Measurements from ENCODE around the gene DOCK3. TPM values are rescaled to one million over a fixed set of nuclear protein-coding genes. Genes with fewer than 3 reads are reported as not detected.

Gene DOCK3
- total and polyA plus RNA-seq, 3 donors from 2014 or later, result 8.4 to 11.7 (median 11.2) TPM

DNA sequence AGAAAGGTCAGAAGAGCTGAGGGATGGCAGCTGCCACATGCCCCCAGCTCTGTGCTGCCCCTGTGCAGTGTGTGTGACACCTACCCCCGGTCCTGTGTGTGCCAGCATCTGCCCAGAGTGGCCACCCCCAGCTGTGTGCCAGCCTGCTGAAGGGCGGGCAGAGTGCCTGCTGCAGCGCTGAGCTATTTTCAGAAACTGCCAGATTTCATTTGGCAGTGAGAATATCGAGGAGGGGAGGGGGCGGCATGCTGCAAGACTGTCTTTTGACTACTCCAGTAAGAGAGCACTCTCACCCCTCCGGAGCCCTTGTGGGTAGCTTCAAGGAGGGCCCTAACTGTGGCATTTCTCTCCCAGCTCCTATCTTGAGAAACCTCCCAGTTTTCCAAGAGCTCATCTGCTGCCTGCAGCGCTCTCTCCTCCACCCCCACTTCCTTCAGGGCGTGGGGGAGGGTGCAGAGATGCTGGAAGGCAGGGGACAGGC lies 25.2 kb upstream of the DOCK3 start:
- 56 to 64% methylated on average over 6 to 8 of the region's 8 CpGs for WGBS, 2 donors
- Histone ChIP-seq H3K27me3 (no peaks in the 10 kb centered on the region), H3K27ac (no peak overlapping the region), H3K9me3 (no peaks in the 10 kb centered on the region), H3K36me3 (ENCODE audit: low read depth, missing control alignments) (no peaks in the 10 kb centered on the region), H3K4me1 (peaks cover 7% of the 10 kb centered on the region), H3K4me3 (no peak overlapping the region)
- peak; percentile 39 for DNase-seq
- intact Hi-C loops (cut with DNase I; ENCODE audit: low total_unique reads), result no loop called here
- TF ChIP-seq POLR2A (IDR thresholded peaks at IDR 0.05), result no peak
- no peak for TF ChIP-seq CTCF (IDR thresholded peaks at IDR 0.05)

DNA sequence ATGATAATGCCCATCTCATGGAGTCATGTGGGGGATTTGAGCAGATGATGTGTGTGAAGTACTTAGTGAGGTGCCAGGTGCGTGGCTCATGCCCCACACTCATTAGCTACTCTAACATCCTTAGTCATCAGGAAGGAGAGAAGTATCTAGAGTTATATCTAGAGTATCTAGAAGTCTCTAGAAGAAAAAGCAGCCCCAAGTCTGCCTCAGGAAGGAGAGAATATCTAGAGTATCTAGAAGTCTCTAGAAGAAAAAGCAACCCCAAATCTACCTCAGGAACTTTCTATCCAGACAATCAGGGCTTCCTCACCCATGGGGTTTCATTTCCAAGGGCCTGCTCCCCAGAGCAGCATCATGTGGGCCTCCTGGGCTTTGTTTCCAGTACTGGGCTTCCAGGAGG lies 24.7 kb upstream of the DOCK3 start:
- no peak overlapping the region for H3K27ac ChIP-seq

DNA sequence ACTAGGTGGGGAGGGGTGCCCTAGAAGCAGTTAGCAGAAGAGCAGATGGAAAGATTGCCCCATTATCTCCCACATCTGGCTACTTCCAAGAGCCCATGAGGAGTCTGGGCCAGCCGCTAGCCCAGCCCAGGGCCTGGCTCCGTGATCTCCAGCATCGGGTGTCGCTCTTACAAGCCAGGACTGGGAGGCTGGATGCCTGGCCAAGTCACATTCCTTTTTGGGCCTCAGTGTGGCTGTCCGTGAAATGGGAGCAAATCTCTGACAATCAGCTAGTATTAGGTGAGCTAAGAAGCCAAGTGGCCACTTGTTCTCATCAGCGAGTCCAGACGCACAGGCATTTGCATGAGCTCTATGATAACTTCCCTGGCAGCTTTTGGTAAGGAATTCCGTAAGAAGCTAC lies 23.3 kb upstream of the DOCK3 start:
- no peak for TF ChIP-seq CTCF (IDR thresholded peaks at IDR 0.05)
- no peak for TF ChIP-seq POLR2A (IDR thresholded peaks at IDR 0.05)
- Histone ChIP-seq H3K9me3 (no peaks in the 10 kb centered on the region), H3K36me3 (ENCODE audit: low read depth, missing control alignments) (no peaks in the 10 kb centered on the region), H3K4me1 (peaks cover 7% of the 10 kb centered on the region), H3K27ac (no peak overlapping the region), H3K4me3 (no peak overlapping the region), H3K27me3 (no peaks in the 10 kb centered on the region)
- intact Hi-C loops (cut with DNase I; ENCODE audit: low total_unique reads), result no loop called here
- no peak for DNase-seq
- 90 to 95% methylated on average over 7 to 8 of the region's 8 CpGs for WGBS, 2 donors

More for the DNA sequence above, 24.7 kb upstream of the DOCK3 start:
- Histone ChIP-seq H3K27me3 (no peaks in the 10 kb centered on the region), H3K9me3 (no peaks in the 10 kb centered on the region), H3K4me3 (no peak overlapping the region), H3K36me3 (ENCODE audit: low read depth, missing control alignments) (no peaks in the 10 kb centered on the region), H3K4me1 (peaks cover 7% of the 10 kb centered on the region)
- intact Hi-C loops (cut with DNase I; ENCODE audit: low total_unique reads), result no loop called here
- 83 to 92% methylated on average over 1 of the region's 1 CpG for WGBS, 2 donors
- TF ChIP-seq CTCF (IDR thresholded peaks at IDR 0.05) (no peak), POLR2A (IDR thresholded peaks at IDR 0.05) (no peak)
- DNase-seq, result no peak

GRCh38 chr3:50651920-50652529 lies 22.7 kb upstream of the DOCK3 start:
- TF ChIP-seq POLR2A (IDR thresholded peaks at IDR 0.05) (no peak), CTCF (IDR thresholded peaks at IDR 0.05) (no peak)
- no peak overlapping the region for H3K4me3 ChIP-seq
- 77 to 89% methylated on average over 6 to 7 of the region's 7 CpGs for WGBS, 2 donors
- no peaks in the 10 kb centered on the region for H3K27me3 ChIP-seq
- H3K9me3 ChIP-seq, result no peaks in the 10 kb centered on the region
- H3K4me1 ChIP-seq, result peaks cover 7% of the 10 kb centered on the region
- DNase-seq, result no peak
- H3K27ac ChIP-seq, result no peak overlapping the region
- intact Hi-C loops (cut with DNase I; ENCODE audit: low total_unique reads), result no loop called here
- no peaks in the 10 kb centered on the region for H3K36me3 ChIP-seq (ENCODE audit: low read depth, missing control alignments)

DNA sequence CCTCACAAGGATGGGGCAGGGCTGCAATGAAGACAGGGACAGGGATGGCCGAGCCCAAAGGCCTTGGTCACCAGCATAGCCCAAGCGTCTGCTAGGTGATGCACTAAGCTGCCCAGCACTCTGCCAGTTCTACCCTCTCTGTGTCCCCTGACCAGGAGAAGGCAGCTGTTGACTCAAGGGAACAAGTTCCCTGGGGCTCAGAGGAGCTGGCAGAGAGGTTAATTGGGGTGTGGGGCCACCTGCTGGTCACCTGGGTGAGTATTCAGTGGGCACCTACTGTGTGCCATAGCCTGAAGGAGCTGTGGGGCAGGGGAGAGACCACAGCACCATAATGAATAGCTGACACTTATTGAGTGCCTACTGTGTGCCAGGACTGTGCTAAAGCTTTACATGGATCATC lies 22.0 kb upstream of the DOCK3 start:
- H3K4me3 ChIP-seq, result no peak overlapping the region
- H3K36me3 ChIP-seq (ENCODE audit: low read depth, missing control alignments), result no peaks in the 10 kb centered on the region
- 60 to 86% methylated on average over 1 to 2 of the region's 2 CpGs for WGBS, 2 donors
- no peak for DNase-seq
- H3K27me3 ChIP-seq, result no peaks in the 10 kb centered on the region
- TF ChIP-seq CTCF (IDR thresholded peaks at IDR 0.05) (peak in 1 of 3 experiments; percentile 7), POLR2A (IDR thresholded peaks at IDR 0.05) (no peak)
- peaks cover 7% of the 10 kb centered on the region for H3K4me1 ChIP-seq
- no peaks in the 10 kb centered on the region for H3K9me3 ChIP-seq
- no peak overlapping the region for H3K27ac ChIP-seq
- intact Hi-C loops (cut with DNase I; ENCODE audit: low total_unique reads), result no loop called here
